Dedifferentiated amniotic fluid mesenchymal stem cell (primary cell): ENCODE results near the gene DUSP16.
A peak's percentile ranks its signal among the peaks of the same experiment; 100 is the strongest.
"Not testable (repeated sequence)": the region's sequence is repeated elsewhere in the genome, so short reads cannot be mapped to it uniquely, and the experiment has no call there.

Experiments
- DNase-seq: peaks from one replicate; pipeline ENCODE4 v3.0.0-alpha.2; 2016; ENCODE audit errors: extremely low spot score

Gene DUSP16, protein sequence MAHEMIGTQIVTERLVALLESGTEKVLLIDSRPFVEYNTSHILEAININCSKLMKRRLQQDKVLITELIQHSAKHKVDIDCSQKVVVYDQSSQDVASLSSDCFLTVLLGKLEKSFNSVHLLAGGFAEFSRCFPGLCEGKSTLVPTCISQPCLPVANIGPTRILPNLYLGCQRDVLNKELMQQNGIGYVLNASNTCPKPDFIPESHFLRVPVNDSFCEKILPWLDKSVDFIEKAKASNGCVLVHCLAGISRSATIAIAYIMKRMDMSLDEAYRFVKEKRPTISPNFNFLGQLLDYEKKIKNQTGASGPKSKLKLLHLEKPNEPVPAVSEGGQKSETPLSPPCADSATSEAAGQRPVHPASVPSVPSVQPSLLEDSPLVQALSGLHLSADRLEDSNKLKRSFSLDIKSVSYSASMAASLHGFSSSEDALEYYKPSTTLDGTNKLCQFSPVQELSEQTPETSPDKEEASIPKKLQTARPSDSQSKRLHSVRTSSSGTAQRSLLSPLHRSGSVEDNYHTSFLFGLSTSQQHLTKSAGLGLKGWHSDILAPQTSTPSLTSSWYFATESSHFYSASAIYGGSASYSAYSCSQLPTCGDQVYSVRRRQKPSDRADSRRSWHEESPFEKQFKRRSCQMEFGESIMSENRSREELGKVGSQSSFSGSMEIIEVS

DNA sequence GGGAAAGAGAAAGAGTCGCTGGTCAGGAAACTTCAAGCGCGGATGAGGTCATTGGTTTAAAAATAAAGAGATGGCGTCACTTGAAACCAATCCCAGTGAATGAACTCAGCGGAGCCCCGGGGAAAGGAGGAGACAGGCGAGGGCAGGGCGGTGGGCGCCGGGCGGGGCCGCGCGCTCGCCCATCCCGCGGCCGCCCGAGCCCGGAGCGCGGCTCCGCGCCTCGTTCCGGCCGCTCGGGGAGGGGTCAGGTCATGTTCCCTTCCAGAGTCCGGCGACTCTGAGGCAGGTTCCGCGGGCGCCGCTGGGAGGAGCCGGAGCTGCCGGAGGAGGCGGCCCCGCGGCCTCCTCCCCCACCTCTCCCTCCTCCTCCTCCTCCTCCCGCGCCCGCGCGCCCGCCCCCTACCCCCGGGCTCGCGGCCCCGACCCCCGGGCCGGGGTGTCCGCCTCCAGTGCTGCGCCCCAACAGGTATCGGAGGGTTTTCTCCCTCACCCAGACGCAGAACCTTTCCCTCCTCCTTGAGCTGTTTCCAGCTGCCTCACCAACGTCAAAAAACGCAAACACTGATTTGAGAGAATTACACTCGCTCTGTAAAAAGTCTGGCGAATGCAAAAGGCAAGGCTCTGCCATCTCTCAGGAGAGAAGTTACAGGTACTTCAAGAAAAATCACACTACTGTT lies at the start of gene DUSP16:
DUSP16 (minus strand) TSS at position 279 of the 677 bp plus-strand sequence. CDS start 41,765 bp downstream, outside the sequence.
- DNase-seq = peak; percentile 97

DNA sequence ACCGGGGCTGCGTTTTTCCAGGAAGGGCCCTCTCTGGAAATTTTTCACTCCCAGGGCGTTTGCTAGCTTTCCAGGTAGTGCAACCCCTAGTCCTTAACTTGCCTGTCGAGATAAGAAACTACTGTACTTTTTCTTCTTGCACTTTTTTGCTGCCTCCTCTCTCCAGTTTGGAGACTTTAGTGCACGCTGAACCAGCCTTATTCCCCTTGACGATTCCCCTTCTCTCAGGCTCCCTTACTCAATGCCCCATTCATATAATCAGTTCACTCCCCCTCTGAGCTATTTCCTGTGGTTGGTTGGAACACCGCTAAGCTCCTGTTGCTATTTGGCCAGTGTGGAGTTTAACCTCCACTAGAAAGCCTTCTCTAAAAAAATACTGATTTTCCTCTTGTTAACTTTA lies 49.7 kb upstream of the DUSP16 start:
- peak; percentile 23 for DNase-seq

DNA sequence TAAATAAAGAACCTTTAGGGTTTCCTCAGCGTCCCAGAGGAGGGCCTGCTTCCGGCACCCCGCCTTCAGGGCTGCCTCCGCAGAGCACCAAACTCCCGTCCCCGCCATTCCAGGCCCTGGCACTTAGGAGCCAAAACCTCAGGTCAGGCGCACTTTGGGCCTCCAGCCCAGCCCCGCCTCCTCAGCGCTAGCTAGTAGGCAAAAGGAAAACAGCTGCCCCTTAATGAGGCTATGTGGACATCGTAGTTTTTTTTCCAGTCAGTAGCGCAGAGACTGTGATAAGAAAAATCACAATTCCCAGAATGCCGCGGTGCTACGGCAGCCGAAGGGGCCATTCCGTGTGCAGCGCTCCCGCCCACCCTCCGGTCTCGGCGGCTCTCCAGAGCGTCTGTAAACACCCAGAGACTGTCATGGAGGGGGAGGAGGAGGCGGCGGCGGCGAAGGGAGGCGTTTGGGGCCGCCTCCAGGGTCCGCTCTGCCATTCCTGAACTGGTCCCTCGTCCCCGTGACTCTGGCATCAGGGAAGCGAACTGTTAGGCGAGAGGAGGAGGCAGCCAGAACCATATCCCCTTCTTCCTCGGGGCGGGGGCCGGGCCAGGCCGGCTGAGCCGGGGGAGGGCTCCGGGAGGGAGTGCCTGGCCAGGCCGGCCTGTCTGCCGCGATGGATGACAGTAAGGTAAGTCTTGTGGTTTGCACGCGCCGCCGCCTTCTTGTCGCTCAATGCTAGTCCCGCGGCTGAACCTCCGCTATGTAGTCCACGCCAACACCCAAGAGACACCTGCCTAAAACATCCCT lies 49.0 kb upstream of the DUSP16 start, which contains the start of gene CREBL2:
CREBL2 (plus strand) TSS at position 365 of the 795 bp plus-strand sequence; CDS start at position 662, 297 bp downstream.
- DNase-seq = peak; percentile 93

DNA sequence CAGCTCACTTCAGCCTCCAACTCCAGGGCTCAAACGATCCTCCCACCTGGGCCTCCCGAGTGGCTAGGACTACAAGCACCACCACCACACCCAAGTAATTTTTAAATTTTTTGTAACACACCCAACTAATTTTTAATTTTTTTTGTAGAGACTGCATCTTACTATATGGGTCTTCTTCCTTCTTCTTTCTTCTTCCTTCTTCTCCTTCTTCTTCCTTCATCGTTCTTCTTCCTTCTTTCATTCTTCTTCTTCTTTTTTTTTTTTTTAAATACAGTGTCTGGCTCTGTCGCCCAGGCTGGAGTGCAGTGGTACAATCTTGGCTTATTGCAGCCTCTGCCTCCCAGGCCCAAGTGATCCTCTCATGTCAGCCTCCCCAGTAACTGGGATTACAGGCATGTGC lies 48.0 kb upstream of the DUSP16 start:
- no peak for DNase-seq

DNA sequence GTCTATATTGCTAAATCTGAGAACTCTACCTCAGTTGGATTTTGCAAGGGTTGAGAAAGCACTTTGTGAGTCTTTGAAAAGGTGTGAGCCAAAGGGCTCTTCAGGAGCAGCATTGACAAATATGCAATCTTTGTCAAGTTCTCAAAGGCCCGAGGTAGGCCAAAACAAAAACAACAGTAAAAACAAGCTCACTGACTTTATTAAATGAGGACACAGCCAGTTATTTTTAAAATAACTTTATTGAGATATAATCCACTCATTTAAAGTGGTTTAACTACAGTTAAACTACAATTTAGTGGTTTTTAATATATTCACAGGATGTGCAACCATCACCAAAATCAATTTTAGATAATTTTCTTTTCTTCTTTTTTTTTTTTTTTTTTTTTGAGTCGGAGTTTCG lies 47.0 kb upstream of the DUSP16 start:
- DNase-seq = no peak

DNA sequence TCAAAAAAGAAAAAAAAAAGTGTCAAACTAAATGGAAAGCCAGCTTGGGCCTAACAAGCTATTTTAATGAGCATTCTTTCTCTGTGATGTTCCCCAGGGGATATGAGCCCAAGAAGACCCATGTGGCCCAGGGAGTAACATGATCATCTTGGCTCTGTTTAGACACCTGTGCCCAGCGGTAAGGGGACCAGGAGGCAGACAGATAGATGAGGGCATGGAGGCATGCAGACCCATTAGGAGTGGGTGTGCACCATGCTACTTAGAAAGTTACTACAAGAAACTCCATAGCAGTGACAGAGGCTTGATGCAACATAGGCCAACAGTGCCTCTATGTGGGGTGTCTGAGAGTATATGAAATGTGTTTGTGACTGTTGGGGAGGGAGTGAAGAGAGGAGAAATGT lies 45.9 kb upstream of the DUSP16 start:
- DNase-seq = no peak

DNA sequence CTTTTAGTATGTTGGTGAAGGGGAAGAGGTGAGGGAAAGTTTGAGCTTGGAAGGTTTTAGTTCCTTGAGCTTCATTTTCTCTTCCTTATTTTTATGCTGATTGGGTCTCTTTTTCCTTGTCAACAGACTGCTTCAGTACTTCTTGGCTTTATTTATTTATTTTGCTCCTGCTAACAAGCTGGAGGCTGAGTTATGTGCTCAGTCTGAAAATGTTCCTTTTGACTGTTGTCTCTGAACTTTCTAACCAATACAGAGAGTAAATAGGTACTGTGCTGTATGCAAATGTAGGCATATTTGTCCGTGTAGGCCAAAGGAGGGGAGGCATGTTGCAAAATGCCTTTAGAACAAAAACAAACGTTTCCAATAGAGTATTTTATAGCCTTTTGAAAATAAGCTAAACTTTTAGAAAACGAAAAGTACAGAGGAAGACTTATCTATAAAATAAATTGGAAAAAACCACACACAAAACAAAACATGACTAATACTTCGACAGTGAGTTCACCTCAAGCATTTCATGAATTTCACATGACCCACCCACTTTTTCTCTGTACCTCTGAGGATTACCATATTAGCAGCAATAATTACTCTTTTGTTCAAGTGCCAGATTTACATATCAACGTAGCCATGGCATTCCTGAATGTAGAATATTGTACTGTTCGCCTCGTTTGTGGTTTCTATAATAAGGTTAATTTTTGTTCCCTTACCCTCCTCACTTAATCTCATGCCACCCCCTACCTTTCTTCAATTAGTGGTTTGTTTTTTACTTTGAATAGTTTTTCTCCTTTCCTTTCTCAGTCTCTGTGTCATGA lies 44.3 kb upstream of the DUSP16 start:
- DNase-seq = no peak

DNA sequence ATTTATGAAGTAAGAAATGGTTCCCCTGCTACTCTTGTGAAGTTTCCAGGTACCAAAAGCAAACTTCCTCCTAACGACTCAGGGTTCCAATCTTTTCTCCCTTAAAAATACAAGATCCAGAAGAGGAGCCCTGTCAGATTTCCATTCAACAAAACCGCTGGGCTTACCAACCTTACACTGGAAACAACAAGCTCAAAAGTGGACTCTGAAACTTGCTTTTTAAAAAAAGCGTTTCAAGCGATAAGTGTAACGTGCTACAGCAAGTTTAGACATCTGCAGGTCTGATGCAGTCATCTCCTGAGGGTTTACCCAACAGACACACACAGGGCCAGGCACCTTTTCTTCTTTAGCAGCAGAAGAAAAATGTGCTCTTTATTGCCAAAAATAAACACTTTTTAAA lies 42.1 kb upstream of the DUSP16 start:
- no peak for DNase-seq

DNA sequence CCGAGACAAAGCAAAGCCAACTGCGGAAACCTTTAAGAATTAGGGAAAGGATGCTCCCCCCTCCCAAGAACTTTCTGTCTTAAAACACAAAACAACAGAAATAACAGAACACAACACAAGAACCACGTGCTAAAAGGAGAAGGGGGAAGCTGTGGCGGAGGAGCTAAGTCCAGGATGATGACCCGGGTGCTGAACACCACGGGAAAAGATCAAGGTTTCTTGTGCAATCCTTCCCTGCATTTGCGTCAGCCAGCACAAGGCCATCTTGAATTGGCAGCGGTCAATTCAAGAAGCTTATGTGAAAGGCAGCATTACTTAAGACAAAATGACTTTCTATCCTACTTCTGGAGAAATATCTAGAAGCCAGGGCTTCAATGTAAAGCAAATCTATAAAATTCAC lies 38.0 kb upstream of the DUSP16 start:
- DNase-seq = no peak

DNA sequence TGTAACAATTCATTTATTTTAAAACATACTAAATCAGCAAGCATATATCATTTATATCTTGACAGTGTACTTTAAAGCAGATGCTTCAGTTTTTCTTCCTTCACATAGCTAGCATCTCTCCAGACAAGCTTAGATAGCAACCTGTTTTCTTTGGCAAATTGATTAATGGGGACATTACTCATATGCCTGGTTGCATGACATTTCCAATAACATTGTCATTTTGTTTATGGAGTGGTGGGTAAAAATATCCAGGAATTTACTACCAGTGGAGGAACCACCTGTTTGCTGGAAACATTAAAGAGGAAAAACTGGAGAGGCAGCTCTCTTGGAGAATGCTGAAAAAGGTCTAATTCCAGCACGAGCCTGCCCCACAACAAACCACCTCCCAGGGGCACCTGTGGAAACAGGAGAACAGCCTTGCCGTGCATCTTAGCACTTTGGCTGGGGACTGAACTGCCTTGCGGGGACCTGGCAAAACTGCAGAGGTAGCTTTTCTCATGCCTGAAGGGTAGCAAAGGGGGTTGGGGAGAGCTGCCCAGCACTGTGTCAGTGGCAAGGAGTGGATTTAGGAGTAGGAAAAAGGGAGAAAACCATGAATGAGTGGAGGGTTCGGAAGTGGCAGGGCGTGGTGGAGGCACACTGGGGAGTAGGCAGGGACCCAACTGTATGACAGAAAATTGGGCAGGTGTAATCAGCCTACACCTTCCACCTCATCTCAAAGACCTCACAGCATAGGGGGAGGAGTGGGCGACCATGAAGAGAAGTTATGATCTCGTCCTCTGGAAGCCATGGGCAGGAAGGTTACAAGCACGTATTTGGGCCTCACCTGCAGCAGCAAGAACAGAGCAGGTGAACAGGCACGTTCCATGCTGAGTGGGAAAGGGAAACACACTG lies 37.3 kb upstream of the DUSP16 start:
- DNase-seq = no peak

DNA sequence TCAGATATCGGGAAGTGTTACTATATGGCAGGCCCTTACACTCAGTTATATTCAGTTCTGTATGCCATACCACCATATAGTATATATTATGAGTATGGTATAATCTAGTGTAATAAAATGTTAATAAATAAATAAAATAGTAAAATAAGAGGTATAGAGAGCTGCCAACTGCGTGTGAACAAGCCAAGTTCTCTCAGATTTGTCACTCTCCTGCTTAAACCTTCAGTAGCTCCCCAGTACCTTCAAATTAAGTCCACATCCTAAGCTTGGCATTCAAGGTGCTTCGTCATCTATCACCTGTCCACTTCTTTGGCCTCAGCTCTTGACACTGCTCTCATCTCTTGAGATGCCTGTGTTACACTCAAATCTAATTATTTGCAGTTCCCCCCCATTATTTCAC lies 36.2 kb upstream of the DUSP16 start:
- no peak for DNase-seq

DNA sequence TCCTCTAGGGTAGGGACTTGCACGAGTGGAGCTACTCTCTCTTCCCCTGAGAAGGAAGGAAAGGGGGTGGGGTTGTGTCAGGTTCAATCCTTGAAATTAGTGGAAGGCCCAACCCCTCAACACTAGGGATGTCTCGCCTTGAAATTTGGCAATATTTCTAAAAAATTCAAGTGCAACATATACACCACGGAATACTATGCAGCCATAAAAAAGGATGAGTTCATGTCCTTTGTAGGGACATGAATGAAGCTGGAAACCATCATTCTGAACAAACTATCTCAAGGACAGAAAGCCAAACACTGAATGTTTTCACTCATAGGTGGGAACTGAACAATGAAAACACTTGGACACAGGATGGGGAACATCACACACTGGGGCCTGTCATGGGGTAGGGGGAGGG lies 33.9 kb upstream of the DUSP16 start:
- DNase-seq = not testable (repeated sequence)

DNA sequence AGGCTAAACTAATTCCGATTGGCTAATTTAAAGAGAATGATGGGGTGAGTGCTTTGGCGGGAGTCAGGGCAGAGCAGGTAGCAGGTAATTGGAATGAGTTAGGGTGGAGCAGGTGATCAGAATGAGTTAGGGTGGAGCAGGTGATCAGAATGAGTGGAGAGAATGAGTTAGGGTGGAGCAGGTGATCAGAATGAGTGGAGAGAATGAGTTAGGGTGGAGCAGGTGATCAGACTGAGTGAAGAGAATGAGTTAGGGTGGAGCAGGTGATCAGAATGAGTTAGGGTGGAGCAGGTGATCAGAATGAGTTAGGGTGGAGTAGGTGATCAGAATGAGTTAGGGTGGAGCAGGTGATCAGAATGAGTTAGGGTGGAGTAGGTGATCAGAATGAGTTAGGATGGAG lies 33.3 kb upstream of the DUSP16 start:
- not testable (repeated sequence) for DNase-seq

DNA sequence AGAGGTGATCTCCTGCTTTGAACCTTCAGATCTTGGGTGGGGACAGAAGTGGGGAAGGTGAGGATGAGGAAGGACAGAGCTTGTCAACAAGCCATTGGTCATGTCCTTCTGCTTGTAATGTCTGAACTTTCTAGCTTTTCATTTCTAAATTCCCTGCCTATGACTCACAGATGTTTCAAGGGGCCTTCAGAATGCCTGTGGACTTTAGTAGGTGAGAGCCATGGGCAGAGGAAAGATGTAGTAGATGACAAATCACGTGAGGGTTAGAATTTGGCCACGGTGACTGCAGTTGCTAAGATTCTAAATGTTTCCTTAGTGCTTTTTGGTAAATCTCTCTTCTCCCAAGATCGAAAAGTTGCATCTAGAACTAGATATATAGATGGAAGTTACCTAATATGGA lies 30.3 kb upstream of the DUSP16 start:
- DNase-seq = no peak

DNA sequence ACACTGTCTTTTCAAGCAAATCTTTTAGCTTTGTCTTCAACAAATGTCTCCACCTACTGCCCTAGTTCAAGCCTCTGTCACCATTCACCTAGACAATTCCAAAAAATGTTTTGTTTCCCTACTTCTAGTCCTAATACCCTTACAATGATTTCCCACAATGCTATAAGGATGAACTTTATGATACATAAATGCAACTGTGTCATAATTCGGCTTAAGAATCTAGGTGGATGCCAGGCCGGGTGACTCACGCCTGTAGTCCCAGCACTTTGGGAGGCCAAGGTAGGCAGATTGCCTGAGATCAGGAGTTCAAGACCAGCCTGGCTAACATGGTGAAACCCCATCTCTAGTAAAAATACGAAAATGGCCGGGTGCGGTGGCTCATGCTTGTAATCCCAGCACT lies 28.3 kb upstream of the DUSP16 start:
- DNase-seq = no peak

DNA sequence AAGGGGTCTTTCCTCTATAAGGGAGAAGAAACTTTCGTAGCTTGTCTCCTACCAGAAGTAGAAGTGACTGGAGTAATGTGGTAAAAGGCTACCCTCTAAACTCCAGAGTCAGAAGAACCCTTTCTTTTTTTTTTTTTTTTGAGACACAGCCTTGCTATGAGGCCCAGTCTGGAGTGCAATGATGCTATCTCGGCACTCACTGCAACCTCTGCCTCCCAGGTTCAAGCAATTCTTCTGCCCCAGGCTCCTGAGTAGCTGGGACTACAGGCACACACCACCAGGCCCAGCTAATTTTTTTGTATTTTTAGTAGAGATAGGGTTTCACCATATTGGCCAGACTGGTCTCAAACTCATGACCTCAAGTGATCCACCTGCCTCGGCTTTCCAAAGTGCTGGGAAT lies 25.8 kb upstream of the DUSP16 start:
- DNase-seq = not testable (repeated sequence)

DNA sequence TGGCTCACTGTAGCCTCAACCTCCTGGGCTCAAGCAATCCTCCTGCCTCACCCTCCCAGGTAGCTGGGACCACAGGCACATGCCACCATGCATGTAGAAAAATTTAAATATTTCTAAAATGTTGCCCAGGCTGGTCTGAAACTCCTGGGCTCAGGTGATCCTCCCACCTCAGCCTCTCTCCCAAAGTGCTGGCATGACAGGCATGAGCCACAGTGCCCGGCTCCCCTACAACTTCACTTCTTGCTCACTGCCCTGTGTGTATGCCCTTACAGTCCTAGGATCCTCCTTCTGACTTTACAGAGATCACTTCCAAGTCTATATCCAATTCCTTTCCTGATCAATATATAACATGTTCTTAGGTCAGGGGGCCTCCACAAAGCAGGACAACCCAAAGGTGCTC lies 25.2 kb upstream of the DUSP16 start:
- DNase-seq = no peak

DNA sequence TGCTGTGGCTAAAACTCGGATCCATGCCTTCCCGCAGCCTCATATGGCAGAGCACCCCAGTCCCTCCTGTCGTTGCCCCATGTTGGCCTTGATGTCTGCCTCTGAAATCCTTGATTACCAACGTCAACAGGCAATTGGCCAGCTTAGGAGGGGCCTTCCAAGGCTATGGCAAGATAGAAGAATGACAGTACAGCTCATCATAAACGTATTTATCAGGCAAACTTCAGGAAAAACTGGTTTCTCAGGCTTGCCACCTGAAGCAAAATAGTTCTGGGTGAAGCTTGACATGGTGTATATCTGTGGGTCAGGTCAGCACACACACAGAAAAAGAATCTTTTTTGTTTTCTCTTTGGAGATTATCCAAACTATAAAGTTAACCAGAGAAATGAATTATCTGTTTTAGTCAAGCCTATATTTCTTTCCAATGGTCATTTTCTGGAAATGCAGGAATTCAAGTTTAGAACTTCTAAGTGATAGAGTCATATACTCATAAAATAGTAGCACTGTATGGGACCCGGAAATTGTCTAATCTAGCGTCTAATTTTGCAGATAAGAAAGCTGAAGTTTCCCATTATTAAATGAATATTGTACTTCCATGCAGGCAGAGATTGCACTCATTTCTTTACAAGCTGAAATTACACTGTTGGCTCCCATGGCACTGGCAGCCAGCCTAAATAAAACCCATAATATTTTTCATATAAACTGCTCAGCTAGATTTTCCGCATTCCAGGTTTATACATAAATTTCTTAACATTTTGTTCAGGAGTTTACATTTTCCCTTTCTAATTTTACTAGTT lies 24.4 kb upstream of the DUSP16 start:
- no peak for DNase-seq
